GM18861 (cell line): ENCODE measurements around the gene SPSB1.

Experiments
- ATAC-seq: cut with Tn5 transposase; IDR thresholded peaks from one replicate; pipeline ENCODE4 v1.9.1; 2021; ENCODE audit not compliant: unreplicated experiment

The SPSB1 gene

DNA sequence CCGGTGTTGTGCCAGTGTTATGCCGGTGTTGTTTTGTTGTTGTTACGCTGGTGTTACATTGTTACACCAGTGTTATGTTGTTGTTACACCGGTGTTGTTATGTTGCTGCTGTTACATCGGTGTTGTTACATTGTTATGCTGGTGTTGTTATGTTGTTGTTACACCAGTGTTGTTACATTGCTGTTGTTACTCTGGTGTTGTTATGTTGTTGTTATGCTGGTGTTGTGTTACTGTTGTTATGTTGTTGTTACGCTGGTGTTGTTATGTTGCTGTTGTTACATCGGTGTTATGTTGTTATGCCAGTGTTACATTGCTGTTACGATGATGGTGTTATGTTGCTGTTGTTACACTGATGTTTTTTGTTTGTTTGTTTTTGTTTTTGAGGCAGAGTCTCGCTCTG lies 34.1 kb upstream of the SPSB1 start:
- ATAC-seq, result no peak

DNA sequence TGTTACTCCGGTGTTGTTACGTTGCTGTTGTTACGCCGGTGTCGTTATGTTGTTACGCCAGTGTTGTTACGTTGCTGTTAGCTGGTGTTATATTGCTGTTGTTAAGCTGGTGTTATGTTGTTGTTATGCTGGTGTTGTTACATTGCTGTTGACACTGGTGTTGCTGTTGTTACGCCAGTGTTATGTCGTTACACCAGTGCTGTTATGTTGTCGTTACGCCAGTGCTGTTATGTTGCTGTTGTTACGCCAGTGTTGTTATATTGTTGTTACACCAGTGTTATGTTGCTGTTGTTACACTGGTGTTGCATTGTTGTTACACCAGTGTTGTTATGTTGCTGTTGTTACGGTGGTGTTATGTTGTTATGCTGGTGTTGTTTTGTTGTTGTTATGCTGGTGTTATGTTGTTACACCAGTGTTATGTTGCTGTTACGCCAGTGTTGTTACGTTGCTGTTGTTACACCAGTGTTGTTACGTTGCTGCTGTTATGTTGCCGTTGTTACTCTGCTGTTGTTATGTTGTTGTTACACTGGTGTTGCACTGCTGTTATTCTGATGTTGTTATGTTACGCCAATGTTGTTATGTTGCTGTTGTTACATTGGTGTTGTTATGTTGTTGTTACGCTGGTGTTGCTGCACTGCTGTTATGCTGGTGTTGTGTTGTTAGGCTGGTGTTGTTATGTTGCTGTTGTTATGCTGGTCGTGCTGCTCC lies 32.5 kb upstream of the SPSB1 start:
- no peak for ATAC-seq

DNA sequence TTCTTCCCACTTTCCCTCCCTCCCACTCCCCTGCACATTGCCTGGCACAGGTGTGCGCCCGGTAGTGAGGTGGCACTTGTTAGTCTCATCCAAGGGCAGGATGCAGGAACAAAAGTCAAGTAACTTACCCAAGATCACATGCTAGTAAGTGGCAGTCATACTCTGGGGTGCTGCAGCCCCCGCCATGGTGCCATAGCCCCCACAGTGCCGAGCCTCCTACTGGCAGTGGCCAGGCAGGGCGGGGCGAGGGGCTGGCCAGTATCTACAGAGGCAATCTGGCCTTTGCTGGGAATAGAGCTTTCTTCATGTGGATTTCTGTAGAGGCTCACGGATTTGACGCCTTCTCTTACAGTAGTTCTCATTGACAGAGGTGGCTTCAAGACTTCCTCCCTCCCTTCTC lies 31.2 kb upstream of the SPSB1 start:
- no peak for ATAC-seq

DNA sequence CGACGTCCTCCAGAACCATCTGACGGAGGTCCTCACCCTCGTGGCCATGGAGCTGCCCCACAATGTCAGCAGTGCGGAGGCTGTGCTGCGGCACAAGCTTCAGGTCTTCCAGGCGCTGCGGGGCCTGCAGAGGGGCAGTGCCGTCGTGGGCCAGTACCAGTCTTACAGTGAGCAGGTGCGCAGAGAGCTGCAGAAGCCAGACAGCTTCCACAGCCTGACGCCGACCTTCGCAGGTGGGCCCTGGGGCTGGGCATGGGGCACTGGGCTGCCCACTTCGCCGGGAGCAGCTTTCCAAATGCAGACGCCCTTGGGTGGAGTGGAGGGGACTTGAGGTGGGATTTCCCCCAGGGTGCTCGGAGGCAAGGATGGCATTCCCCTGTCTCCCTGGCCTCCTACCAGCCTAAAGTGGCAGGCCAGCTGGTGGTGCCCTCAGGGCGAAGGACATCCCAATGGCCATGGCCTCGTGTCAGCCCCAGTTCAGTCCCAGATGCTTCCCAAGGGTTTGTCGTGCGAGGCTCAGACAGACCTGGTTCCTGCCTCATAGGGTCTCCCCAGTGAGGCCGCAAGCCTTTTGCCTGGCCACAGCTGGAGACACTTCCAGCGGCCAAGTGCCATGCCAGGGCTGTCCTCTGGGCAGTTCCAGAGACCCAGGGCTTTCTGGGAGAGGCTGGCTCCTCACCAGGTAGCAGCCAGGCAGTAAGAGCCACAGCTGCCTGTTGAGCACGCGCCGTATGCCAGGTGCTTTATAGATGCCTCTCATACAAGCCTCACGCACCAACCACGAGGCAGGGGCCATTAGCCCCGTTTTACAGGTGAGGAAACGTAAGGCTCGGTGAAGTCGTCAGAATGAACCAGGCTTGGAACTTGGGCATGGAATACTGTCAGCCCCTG lies 30.4 kb upstream of the SPSB1 start:
- ATAC-seq, result no peak

DNA sequence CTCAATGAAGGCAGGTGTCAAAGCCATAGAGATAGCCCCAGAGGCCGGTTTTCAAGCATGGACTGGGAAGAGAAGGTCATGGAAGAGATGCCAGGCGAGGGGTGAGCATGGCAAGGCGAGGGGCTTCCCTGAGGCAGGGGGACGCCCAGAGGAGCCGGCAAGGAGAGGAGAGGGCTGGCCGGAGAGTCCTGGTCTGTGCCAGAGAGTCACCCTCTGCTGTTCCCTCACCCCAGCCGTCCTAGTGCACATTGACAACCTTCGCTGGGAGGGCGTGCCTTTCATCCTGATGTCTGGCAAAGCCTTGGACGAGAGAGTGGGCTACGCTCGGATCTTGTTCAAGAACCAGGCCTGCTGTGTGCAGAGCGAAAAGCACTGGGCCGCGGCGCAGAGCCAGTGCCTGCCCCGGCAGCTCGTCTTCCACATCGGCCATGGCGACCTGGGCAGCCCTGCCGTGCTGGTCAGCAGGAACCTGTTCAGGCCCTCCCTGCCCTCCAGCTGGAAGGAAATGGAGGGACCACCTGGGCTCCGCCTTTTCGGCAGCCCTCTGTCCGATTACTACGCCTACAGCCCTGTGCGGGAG lies 29.3 kb upstream of the SPSB1 start:
- ATAC-seq, result no peak

DNA sequence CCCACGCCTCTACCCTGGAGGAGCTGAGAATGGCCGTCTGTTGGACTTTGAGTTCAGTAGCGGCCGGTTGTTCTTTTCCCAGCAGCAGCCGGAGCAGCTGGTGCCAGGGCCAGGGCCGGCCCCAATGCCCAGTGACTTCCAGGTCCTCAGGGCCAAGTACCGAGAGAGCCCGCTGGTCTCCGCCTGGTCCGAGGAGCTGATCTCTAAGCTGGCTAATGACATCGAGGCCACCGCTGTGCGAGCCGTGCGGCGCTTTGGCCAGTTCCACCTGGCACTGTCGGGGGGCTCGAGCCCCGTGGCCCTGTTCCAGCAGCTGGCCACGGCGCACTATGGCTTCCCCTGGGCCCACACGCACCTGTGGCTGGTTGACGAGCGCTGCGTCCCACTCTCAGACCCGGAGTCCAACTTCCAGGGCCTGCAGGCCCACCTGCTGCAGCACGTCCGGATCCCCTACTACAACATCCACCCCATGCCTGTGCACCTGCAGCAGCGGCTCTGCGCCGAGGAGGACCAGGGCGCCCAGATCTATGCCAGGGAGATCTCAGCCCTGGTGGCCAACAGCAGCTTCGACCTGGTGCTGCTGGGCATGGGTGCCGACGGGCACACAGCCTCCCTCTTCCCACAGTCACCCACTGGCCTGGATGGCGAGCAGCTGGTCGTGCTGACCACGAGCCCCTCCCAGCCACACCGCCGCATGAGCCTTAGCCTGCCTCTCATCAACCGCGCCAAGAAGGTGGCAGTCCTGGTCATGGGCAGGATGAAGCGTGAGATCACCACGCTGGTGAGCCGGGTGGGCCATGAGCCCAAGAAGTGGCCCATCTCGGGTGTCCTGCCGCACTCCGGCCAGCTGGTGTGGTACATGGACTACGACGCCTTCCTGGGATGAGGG lies 28.5 kb upstream of the SPSB1 start:
- no peak for ATAC-seq

DNA sequence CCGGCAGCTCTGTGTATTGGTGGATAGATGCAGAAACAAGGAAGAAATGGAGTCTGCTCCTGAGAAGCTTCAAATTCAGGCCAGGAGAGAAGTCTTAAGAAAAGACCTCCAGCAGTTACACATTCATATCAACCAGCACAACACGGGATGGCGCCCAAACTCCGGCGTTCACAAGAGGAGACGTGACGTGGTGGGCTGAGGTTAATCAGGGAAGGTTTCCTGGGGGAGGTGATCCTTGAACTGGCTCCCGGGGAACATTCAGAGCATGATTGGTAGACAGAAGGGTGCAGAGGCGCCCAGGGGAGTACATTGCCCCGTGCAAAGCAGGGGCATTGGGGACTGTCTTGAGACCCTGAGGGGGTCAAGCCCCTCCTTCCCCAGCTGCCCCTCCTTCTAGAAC lies 27.7 kb upstream of the SPSB1 start:
- no peak for ATAC-seq

DNA sequence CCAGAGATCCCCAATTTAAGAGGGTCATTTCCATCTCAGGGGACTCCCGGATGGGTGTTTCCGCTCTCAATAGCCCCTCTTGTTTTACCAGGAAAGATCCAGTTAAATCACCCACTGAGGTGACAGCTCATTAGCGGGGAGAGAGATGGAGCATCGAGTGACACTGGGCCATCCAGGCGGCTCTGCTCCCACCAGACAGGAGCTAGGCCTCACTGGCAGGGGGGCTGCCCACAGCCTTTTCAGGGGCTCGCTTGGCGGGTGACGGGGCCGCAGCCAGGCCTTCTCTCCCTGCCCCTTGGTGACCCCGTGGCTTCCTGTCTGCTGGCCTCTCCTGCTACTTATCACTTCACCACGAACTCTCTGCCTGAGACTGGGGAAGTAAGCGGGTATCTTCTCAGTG lies 26.7 kb upstream of the SPSB1 start:
- no peak for ATAC-seq

DNA sequence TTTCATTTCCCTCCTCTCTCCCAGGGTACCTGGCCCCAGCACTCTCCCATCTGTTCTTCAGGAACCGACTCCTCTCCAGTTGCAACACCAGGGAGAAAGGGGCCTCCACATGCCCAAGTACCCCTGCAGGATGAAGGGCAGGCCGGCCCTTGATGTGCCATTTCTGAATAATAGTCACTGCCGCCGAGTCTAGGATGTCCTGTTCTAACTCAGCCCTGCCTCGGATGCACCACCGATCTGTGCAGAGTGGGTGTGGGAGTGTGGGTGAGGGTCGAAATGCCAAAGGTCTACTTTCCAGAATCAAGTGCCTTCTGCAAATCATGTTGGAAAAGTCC lies 25.4 kb upstream of the SPSB1 start:
- no peak for ATAC-seq

DNA sequence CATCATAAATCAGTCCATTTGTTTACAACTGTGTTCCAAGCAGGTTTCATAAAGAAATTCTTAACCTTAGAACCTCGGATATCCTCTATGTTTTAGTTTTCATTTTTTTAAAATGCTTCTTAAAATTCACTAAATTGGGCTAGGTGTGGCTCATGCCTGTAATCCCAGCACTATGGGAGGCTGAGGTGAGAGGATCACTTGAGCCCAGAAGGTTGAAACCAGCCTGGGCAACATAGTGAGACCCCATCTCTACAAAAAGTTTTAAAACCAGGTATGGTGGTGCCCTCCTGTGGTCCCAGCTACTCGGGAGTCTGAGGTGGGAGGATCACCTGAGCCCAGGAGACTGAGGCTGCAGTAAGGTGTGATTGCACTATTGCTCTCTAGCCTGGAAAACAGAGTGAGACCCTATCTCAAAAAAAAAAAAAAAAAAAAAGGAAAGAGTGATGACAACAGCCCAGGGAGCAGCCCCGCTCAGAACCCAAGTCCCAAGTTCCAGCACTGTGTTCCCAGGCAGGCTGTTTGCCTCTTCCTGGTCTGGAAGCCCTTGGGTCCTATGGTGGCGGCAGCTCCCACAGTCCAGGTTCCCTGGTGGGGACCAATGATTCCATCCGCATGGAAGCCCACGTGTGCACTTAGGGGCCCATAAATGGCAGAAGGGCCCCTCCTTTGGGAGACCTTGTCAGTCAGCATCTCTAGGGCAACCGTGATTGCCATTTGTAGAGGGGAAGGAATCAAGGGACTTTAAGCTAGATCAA lies 24.7 kb upstream of the SPSB1 start:
- ATAC-seq, result no peak

DNA sequence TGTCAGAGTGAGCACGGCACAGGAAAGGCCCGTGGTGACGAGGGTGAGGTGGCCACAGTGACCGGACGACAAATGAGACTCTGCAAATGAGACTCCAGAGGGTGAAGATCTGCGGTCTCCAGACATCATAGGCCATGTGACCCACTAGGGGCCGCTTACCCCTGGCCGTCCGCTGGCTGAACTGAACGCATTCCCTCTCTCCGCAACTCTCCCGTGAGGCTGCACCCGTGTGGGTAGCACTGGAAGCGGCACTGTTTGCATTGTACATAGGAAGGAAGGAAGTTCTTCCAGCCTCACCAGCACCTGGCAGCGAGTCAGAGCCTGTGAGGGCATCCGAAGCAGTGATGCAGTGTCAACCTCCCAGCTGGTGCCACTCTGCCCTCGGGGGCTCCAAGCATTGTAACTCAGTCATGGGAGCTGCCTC lies 23.6 kb upstream of the SPSB1 start:
- ATAC-seq, result no peak

DNA sequence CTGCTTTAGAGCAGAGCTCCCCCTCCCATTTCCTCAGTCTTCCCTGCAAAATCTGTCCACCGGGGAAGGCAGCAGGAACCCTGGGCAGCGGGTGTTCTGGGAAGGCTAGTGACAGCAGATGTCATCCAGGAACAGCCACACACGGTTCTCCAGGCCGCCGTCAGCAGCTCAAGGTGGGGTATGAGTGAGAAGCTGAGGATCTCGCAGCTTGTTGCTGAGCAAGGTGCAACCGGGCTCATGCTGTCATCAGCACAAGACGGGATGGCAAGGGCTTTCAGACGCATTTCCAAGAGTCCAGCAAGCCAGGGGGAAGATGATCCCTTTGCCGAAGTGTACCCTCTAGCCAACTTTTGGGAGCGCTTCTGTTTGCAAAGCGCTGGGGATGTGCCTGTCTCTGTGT lies 23.0 kb upstream of the SPSB1 start:
- ATAC-seq, result no peak

DNA sequence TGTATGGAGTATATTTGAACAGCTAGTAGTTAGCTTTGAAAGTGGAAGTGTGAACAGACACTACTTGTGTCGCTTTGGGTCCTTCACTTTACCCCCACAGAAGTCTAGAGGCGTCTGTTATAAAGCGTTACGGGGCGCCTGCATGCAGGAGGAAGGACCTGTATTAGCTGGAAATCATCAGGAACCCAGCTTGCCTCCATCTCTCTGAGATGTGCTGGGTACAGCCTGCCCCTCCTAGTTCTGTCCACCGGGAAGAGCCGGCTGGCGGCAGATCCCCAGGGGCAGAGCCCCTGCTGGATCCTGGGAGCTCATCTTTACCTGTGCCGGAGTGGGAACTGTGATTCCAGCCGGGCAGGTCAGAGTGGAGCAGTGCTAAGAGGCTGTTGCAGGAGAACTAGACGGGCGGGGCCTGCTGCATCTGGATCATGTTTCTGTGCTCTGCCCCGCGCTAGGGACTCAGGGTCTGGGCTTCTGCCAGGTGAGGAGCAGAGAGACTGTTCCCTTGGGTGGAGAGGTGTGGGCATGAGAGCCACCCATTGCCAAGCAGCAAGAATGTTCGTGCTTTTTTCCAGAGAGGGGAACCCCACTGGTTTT lies 22.3 kb upstream of the SPSB1 start:
- ATAC-seq, result no peak

DNA sequence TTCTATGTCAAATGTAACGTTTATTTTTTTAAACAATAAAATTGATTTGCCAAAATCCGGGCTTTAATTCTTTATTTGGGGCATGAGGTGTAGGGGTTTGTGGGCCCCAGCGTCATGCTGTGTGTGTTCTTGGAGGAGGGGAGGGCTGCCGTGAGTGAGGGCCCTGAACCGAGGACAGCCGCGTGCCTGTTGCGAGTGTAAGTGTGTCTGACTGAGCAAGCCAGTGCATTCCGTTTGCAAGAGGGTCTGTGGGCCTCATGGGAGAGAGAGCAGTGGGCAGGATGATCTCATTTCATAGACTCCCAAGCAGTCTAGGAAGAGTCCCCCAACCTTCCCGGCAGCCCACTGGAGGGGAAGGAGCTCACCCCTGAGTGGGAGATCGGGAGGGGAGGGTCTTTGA lies 21.4 kb upstream of the SPSB1 start:
- no peak for ATAC-seq

DNA sequence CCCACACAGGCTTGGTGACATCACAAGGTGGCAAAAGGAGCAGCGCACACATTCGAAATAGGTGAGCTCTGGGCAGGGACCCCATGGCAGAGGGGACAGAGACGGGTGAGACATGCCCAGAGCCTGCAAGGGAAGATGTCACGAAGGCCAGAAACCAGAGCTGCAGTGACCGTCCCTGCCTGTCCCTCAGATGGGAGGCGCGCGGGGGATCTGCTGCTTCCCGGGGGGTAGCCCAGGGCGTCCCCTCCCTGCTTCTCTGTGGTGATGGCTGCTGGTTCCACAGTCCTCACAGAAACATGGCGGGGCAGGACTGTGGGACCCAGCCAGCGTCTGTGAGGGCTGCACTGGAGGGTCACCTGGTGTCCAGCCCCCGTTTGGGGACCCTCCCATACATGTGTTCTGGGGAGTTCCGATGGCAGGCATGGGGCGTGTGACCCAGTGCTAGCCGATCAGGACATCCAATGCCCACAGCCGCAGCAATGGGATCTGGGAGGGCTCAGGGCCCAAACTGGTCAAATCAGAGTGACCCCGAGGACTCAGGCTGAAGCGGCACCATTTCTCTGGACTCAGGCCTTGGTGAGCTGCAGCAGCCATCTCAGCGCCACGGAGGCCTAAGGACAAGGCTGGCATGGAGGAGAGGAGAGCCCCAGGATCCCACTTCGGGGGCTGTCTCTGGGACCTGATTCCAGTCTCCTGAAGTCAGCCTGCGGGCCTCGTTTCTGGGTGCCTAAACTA lies 20.7 kb upstream of the SPSB1 start:
- ATAC-seq, result no peak

DNA sequence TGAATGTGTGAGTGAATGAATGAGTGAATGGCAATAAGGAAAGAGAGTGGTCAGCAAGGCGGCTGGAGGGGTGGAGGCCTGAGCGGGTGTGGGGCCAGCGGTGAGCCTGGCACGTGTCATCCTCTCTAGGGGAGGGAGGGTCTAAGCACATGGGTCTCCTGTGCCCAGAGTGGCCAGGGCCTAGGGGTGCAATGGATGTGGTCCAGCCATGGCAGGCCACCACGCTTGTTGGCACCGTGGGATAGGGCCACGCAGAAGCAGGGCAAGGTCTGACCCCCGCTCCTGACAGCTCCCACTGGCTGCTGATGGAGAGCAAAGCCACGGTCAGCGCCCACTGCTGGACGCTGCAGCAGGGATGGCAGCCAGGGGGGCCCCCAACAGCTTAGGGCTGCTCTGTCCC lies 19.5 kb upstream of the SPSB1 start:
- no peak for ATAC-seq

DNA sequence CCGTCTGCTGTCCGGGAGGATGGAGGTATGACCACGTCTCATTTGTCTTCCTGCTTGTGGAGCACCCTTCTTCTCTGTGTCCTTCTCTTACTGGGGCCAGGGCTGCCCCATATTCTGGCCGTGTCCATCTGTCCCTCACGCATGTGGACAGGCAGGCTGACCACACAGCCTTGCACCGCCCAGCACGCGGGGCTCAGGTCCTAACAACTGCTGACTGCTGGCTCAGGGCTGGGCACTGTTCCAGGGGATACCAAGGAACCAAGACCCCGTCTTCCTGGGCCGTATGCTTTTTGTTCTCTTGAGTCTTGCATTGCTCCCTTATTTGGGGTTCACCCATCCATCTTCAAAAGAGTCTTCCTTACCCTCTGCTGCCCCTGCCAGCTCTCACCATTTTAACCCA lies 17.5 kb upstream of the SPSB1 start:
- ATAC-seq, result no peak

DNA sequence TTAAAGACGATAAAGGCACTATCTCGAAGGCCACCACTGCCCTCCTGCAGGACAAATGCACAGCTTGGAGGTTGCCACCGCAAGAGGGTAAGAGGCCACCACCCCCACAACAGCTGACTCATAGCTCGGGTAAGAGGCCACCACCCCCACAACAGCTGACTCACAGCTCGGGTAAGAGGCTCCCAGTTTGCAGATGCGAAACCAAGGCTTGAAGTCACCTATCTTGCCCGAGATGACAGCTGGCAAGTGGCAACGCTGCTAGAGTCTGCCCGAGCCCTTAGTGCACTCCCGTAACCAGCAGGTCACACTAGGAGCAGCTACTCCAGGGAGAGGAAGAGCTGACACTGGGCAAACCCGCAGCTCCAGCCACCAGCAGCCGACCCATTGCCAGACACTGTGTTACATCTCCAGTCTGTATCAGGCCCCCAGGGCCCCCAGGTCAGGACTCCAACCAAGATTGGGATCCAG lies 17.1 kb upstream of the SPSB1 start:
- ATAC-seq, result peak; percentile 72

DNA sequence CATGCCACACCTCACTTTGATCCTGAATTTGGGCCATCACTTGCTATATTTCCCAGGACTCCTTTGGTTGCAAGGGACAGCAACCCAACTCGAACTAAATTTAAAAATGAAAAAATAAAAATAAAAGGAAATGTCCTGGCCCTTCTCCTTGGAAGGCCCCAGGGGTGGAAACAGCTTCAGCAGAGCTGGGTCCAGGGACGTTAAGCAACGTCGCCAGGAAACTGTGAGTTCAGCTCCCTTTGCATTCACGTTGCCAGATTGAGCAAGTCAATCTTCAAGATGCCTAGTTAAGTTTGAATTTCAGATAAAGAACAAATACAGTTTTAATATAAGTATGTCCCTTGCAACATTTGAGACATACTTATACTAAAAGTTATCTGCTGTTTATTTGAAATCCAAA lies 14.6 kb upstream of the SPSB1 start:
- no peak for ATAC-seq
